NB4 (cell line): ENCODE results near the gene WNK3.
"Not testable (repeated sequence)": the region's sequence is repeated elsewhere in the genome, so short reads cannot be mapped to it uniquely, and the experiment has no call there.

Source experiments
- DNase-seq: peaks from one replicate; pipeline ENCODE4 v3.0.0; 2010; ENCODE audit warnings: low read depth
- H3K4me3 ChIP-seq: one replicate; pipeline ENCODE4 v1.5.1; 2011; ENCODE audit warnings: mild to moderate bottlenecking, low read depth, low read length, moderate library complexity
- CTCF ChIP-seq: IDR thresholded peaks from one replicate; pipeline ENCODE4 v1.5.1; 2012; ENCODE audit warnings: low read depth, low read length
- MAX ChIP-seq: IDR thresholded peaks from 2 replicates; pipeline ENCODE4 v1.6.1; 2011; ENCODE audit warnings: low read depth, low read length
- MYC ChIP-seq: IDR thresholded peaks from 2 replicates; pipeline ENCODE4 v1.6.1; 2011; ENCODE audit warnings: low read depth, low read length
- POLR2A ChIP-seq: IDR thresholded peaks from 2 replicates; pipeline ENCODE4 v1.6.1; 2011; ENCODE audit warnings: mild to moderate bottlenecking; ENCODE audit not compliant: insufficient read length; ENCODE audit errors: extremely low read depth

WNK3 gene

GRCh38 chrX:54358424-54359211 lies 772 bp upstream of the WNK3 start:
- TF ChIP-seq POLR2A (no peak), MAX (no peak), MYC (no peak), CTCF (no peak)
- DNase-seq: no peak
- no peak overlapping the region for H3K4me3 ChIP-seq

- no peak for DNase-seq
- TF ChIP-seq MAX: no peak
- TF ChIP-seq CTCF: no peak
- TF ChIP-seq POLR2A: no peak
- no peak for TF ChIP-seq MYC
- no peak overlapping the region for H3K4me3 ChIP-seq
Measured at GRCh38 chrX:54352677-54353076, 5.2 kb downstream of the WNK3 start.

GRCh38 chrX:54337383-54337782 lies 20.5 kb downstream of the WNK3 start:
- not testable (repeated sequence) for DNase-seq, H3K4me3 ChIP-seq

GRCh38 chrX:54325077-54325476 lies 32.8 kb downstream of the WNK3 start:
- TF ChIP-seq MYC (no peak), CTCF (no peak), MAX (no peak), POLR2A (no peak)
- no peak overlapping the region for H3K4me3 ChIP-seq
- DNase-seq: no peak

- no peak overlapping the region for H3K4me3 ChIP-seq
- DNase-seq: no peak
- no peak for TF ChIP-seq POLR2A
- no peak for TF ChIP-seq MYC
- no peak for TF ChIP-seq CTCF
Measured at GRCh38 chrX:54320067-54320466, 37.8 kb downstream of the WNK3 start.

- no peak for TF ChIP-seq MYC
- TF ChIP-seq POLR2A: no peak
- no peak for TF ChIP-seq MAX
- TF ChIP-seq CTCF: no peak
- DNase-seq: no peak
- no peak overlapping the region for H3K4me3 ChIP-seq
Measured at GRCh38 chrX:54306379-54306778, 51.5 kb downstream of the WNK3 start.
